IMR-90 (cell line): ENCODE measurements around the gene AGBL2.

Experiments
- BHLHE40 ChIP-seq: fragments of 150-350 bp; IDR thresholded peaks from 2 replicates; pipeline ENCODE4 v1.6.1; 2016; ENCODE audit warnings: mild to moderate bottlenecking, low read depth, low read length
- CEBPB ChIP-seq: IDR thresholded peaks from 2 replicates; pipeline ENCODE4 v1.6.1; 2012; ENCODE audit warnings: low read depth, low read length, improper control_type of control experiment
- FOS ChIP-seq: fragments of 150-350 bp; IDR thresholded peaks from 2 replicates; pipeline ENCODE4 v1.6.1; 2016; ENCODE audit warnings: low read depth, low read length
- MAFK ChIP-seq: IDR thresholded peaks from 2 replicates; pipeline ENCODE4 v1.6.1; 2012; ENCODE audit warnings: low read depth, low read length, improper control_type of control experiment
- NFE2L2 ChIP-seq: fragments of 150-350 bp; IDR thresholded peaks from 2 replicates; pipeline ENCODE4 v1.6.1; 2016; ENCODE audit warnings: low read depth, mild to moderate bottlenecking, low read length
- POLR2A ChIP-seq: IDR thresholded peaks from 2 replicates; pipeline ENCODE4 v1.6.1; 2012; ENCODE audit warnings: mild to moderate bottlenecking, low read depth, low read length
- RAD21 ChIP-seq: IDR thresholded peaks from 2 replicates; pipeline ENCODE4 v1.6.1; 2012; ENCODE audit warnings: low read length, improper control_type of control experiment
- RCOR1 ChIP-seq: IDR thresholded peaks from 2 replicates; pipeline ENCODE4 v1.6.1; 2012; ENCODE audit warnings: mild to moderate bottlenecking, low read length, improper control_type of control experiment; ENCODE audit not compliant: insufficient replicate concordance
- RFX5 ChIP-seq: IDR thresholded peaks from 2 replicates; pipeline ENCODE4 v1.8.0; 2012; ENCODE audit warnings: low read depth, mild to moderate bottlenecking, low read length, moderate library complexity
- SMC3 ChIP-seq: fragments of 150-350 bp; IDR thresholded peaks from 2 replicates; pipeline ENCODE4 v1.6.1; 2016; ENCODE audit warnings: low read depth, mild to moderate bottlenecking, antibody characterized with exemption, low read length, moderate library complexity
- TF ChIP-seq, protein P1 (sequence below): fragments of 150-350 bp; IDR thresholded peaks from 2 replicates; pipeline ENCODE4 v1.6.1; 2017; ENCODE audit warnings: mild to moderate bottlenecking, antibody characterized with exemption, low read length, low read depth
- TF ChIP-seq, protein P2 (sequence below): conservative IDR thresholded peaks from 2 replicates; pipeline ENCODE4 v1.5.1; 2012; ENCODE audit warnings: mild to moderate bottlenecking, low read depth, low read length, improper control_type of control experiment
- TF ChIP-seq, protein P3 (sequence below): fragments of 150-350 bp; IDR thresholded peaks from 2 replicates; pipeline ENCODE4 v1.6.1; 2016; ENCODE audit warnings: low read depth, mild to moderate bottlenecking, low read length, moderate library complexity, borderline replicate concordance

DNA sequence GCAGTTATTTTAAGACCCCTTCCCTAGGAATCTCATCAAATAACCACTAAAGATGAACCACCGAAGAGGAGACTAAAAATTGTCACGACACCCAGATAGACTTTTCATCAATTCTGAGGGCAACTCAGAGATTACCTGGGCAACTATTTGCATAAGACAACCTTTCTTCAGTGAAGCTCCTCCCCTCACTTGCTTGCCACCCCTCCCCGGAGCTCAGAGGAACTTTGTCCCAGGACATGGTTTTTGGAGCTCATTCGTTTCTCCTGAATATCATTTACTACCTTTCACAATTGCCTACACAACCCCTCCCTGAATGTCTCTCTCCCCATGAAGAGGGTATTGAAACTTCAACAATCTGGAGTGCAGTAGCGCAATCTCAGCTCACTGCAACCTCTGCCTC, 3.9 kb downstream of the AGBL2 start:
- TF ChIP-seq, protein P1, sequence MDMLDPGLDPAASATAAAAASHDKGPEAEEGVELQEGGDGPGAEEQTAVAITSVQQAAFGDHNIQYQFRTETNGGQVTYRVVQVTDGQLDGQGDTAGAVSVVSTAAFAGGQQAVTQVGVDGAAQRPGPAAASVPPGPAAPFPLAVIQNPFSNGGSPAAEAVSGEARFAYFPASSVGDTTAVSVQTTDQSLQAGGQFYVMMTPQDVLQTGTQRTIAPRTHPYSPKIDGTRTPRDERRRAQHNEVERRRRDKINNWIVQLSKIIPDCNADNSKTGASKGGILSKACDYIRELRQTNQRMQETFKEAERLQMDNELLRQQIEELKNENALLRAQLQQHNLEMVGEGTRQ, result no peak
- TF ChIP-seq, protein P2, sequence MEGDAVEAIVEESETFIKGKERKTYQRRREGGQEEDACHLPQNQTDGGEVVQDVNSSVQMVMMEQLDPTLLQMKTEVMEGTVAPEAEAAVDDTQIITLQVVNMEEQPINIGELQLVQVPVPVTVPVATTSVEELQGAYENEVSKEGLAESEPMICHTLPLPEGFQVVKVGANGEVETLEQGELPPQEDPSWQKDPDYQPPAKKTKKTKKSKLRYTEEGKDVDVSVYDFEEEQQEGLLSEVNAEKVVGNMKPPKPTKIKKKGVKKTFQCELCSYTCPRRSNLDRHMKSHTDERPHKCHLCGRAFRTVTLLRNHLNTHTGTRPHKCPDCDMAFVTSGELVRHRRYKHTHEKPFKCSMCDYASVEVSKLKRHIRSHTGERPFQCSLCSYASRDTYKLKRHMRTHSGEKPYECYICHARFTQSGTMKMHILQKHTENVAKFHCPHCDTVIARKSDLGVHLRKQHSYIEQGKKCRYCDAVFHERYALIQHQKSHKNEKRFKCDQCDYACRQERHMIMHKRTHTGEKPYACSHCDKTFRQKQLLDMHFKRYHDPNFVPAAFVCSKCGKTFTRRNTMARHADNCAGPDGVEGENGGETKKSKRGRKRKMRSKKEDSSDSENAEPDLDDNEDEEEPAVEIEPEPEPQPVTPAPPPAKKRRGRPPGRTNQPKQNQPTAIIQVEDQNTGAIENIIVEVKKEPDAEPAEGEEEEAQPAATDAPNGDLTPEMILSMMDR, result no peak
- TF ChIP-seq FOS (no peak), BHLHE40 (no peak), CEBPB (no peak), POLR2A (no peak), SMC3 (no peak), RAD21 (no peak), MAFK (no peak), RFX5 (no peak), RCOR1 (no peak), NFE2L2 (no peak)
- TF ChIP-seq, protein P3, sequence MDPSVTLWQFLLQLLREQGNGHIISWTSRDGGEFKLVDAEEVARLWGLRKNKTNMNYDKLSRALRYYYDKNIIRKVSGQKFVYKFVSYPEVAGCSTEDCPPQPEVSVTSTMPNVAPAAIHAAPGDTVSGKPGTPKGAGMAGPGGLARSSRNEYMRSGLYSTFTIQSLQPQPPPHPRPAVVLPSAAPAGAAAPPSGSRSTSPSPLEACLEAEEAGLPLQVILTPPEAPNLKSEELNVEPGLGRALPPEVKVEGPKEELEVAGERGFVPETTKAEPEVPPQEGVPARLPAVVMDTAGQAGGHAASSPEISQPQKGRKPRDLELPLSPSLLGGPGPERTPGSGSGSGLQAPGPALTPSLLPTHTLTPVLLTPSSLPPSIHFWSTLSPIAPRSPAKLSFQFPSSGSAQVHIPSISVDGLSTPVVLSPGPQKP, result no peak
